HFF-Myc (cell line): Measurements from ENCODE around the gene CLK2.
"Not testable (repeated sequence)": the region's sequence is repeated elsewhere in the genome, so short reads cannot be mapped to it uniquely, and the experiment has no call there.

Experiments used
- DNase-seq: peaks from one replicate; pipeline ENCODE4 v3.0.0-alpha.2; 2011; ENCODE audit warnings: low read depth; ENCODE audit errors: extremely low read depth
- H3K4me3 ChIP-seq: replicated peaks from 2 replicates; pipeline ENCODE4 v1.5.1; 2011; ENCODE audit warnings: low read depth, mild to moderate bottlenecking, control low read depth, low read length
- TF ChIP-seq, protein P1 (sequence below): IDR thresholded peaks from 2 replicates; pipeline ENCODE4 v1.5.1; 2012; ENCODE audit warnings: mild to moderate bottlenecking, low read depth, low read length, control low read depth; ENCODE audit errors: missing control alignments

Gene CLK2

DNA sequence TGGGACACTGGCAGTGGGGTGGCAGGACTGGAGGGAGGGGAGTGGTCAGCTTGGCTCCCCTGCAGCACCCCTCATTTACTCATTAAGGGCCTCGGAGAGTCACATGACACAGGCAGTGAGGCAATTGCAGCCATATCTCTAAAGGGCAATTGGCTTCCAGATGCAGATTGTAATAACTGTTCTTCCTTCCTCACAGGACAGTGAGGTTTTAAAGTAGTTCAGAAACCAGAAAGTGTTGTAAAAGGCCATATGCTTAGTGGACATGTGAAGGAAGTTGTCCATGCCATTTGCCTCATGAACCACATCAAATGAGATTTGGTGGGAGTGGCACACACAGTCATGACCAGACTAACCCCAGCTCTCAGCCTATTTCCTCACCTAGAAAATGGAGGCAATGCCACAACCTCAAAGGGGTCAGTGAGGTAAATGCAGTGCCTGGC, 53.7 kb downstream of the CLK2 start:
- no peak for DNase-seq
- TF ChIP-seq, protein P1, sequence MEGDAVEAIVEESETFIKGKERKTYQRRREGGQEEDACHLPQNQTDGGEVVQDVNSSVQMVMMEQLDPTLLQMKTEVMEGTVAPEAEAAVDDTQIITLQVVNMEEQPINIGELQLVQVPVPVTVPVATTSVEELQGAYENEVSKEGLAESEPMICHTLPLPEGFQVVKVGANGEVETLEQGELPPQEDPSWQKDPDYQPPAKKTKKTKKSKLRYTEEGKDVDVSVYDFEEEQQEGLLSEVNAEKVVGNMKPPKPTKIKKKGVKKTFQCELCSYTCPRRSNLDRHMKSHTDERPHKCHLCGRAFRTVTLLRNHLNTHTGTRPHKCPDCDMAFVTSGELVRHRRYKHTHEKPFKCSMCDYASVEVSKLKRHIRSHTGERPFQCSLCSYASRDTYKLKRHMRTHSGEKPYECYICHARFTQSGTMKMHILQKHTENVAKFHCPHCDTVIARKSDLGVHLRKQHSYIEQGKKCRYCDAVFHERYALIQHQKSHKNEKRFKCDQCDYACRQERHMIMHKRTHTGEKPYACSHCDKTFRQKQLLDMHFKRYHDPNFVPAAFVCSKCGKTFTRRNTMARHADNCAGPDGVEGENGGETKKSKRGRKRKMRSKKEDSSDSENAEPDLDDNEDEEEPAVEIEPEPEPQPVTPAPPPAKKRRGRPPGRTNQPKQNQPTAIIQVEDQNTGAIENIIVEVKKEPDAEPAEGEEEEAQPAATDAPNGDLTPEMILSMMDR, result no peak
- H3K4me3 ChIP-seq, result no peak overlapping the region

DNA sequence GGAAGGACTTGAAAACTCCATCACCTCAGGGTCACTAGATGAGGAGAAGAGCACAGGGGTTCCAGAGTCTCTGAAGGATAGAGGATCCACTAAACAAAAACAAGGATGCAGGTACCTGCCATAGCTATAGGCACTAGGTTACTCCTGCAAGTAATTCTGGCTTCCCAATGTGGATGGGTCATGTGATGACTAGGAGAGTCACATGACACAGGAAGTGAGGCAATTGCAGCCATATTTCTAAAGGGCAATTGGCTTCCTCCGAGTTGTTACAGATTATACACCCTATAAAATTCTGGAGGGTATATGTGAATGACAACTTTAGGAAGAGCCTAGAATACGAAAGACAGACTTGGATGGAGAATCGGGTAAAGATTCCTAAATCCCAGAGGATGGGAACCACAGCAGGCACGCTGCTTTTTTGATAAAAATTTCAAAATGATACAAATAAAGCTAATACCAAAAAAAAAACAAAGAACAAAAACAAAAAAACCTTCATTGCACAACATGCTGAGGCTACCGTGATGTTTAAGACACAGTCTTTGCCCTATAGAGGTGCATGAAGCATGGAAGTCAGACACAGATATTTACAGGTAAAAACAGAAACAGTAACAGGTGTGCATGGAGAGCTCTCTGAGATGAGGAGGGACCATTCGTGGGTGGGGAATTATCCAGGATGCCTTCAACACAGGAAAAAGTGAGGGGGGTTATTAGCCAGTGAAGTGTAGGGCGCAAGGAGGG, 54.3 kb downstream of the CLK2 start:
- TF ChIP-seq, protein P1, result no peak
- no peak overlapping the region for H3K4me3 ChIP-seq
- no peak for DNase-seq

DNA sequence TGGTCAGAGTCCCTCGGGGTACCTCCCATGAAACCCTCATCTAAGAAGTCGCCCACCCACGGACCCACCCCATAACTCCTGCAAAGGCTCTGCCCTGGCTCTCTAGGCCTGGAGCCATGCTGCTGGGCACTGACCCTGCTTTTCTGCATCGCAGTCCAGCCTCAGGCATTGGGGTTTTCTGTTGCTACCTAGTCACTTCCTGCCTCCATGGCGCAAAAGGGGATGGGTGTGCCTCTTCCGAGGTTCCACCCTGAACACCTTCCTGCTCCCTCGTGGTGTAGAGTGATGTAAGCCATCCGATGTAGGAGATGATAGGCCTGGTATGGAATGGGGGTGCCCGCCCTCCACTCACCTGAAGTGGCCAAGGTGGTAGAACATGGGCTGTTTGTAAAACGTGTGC, 58.6 kb downstream of the CLK2 start:
- not testable (repeated sequence) for DNase-seq, H3K4me3 ChIP-seq
